Gastroesophageal sphincter (tissue), 3 donors: Measurements from ENCODE around the gene COX18.

ENCODE experiments used
- POLR2A ChIP-seq, 2 donors: fragments of 450-650 bp; IDR thresholded peaks; one replicate each; pipeline ENCODE4 v1.6.1; 2017; ENCODE audit warnings: antibody characterized with exemption in 2 of 2, mild to moderate bottlenecking in 2 of 2, moderate library complexity in 1 of 2
- POLR2AphosphoS5 ChIP-seq: sonication (generic); formaldehyde crosslinking; IDR thresholded peaks from one replicate; pipeline ENCODE4 v1.6.1; 2017; ENCODE audit warnings: antibody characterized with exemption
- TF ChIP-seq, protein P1 (sequence below), 4 experiments: fragments of 200-600 bp in 2 of 4; fragments of 450-650 bp in 2 of 4; sonication (generic) in 1 of 4; IDR thresholded peaks; one replicate each; pipeline ENCODE4 v1.5.1; 2017 to 2019; ENCODE audit warnings: antibody characterized with exemption in 4 of 4, mild to moderate bottlenecking in 2 of 4, moderate library complexity in 2 of 4

DNA sequence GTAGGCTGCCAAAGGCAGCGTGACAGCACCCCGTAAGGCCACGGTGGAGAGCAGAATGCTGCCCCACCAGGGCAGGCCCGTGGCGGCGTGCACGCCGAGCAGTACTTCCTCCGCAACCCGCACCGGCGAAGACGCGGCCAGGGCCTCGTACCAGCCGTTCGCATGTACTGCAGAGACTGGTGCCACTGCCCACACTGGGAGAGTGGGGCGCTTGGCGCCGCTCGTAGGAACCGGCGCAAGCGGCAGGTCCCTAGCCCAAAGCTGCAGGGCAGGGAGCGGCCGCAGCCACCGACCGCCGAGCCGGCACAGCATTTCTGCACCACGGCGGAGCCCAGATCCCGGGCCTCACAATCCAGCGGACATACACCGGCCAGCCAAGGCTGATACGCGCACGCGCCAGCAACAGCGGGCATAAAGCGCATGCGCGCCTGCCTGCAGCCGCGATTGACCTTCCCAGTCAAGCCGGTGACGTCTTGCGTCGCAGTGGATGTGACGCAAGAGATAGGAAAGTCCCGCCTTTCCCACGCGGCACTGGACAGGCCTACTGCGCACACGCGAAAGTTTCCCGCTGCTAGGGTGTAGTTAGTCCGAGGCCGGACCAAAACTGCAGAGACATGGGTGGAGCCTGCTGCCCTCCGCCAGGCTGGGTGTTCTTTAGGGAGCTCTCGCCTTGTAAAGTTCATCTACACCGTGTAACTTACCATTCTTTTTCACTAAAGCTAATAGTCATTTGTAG is at the start of gene COX18:
- TF ChIP-seq, protein P1, sequence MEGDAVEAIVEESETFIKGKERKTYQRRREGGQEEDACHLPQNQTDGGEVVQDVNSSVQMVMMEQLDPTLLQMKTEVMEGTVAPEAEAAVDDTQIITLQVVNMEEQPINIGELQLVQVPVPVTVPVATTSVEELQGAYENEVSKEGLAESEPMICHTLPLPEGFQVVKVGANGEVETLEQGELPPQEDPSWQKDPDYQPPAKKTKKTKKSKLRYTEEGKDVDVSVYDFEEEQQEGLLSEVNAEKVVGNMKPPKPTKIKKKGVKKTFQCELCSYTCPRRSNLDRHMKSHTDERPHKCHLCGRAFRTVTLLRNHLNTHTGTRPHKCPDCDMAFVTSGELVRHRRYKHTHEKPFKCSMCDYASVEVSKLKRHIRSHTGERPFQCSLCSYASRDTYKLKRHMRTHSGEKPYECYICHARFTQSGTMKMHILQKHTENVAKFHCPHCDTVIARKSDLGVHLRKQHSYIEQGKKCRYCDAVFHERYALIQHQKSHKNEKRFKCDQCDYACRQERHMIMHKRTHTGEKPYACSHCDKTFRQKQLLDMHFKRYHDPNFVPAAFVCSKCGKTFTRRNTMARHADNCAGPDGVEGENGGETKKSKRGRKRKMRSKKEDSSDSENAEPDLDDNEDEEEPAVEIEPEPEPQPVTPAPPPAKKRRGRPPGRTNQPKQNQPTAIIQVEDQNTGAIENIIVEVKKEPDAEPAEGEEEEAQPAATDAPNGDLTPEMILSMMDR (IDR thresholded peaks at IDR 0.05), result peak in 3 of 4 experiments; percentile 11 to 25 (median 12)
- TF ChIP-seq POLR2A (IDR thresholded peaks at IDR 0.05), result peak; percentile 88 to 89
- TF ChIP-seq POLR2AphosphoS5, result peak; percentile 89
